ENCODE data around the gene ZNF564. TPM values are rescaled to one million over a fixed set of nuclear protein-coding genes. Genes with fewer than 3 reads are reported as not detected.

ZNF564 gene
- total and polyA plus RNA-seq, 2 of the 8 experiments (the other 6 are each of a cell fraction or from before 2014, with no cell fraction given), result 0.89 to 10.4 TPM

DNA sequence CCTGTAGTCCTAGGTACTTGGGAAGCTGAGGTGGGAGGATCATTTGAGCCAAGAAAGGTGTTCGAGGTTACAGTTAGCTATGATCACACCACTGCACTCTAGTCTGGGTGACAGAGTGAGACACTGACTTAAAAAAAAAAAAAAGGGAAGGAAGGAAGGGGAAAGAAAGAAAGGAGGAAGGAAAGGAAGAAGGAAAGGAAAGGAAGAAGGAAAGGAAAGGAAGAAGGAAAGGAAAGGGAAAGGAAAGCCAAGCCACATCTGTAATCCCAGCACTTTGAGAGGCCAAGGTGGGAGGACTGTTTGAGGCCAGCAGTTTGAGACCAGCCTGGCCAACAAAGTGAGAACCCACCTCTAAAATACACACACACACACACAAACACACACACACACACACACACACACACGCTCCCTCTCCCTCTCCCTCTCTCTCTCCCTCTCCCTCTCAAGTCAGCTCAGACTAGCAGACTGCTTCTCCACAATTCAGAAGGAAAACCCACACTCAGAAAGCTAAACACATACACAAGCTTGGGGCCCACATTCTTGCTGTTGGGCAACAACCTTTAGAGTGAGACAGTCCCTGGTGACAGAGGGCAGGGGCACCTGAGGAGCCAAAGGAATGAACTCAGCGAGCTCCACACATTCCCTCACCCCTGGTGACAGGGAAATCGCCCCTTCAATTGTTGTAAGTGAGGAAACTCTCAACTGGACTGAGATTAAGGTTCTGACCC is 69.3 kb downstream of the ZNF564 start:
- H3K36me3 ChIP-seq (ENCODE audit: control insufficient read depth in 2 of 4, insufficient read depth in 4 of 4, low read length in 3 of 4), result no peaks in the 10 kb centered on the region
- H3K9ac ChIP-seq (replicated peaks in 1 of 4; ENCODE audit: extremely low read depth in 1 of 4, low read depth in 3 of 4, low read length in 3 of 4), result no peak overlapping the region
- H3K27me3 ChIP-seq (replicated peaks in 1 of 4; ENCODE audit: control insufficient read depth in 3 of 4, extremely low read depth in 1 of 4, insufficient read depth in 3 of 4, low read length in 3 of 4), result peaks cover 0 to 3% (median under 1%) of the 10 kb centered on the region in 4 experiments; a peak in 2 of 7 replicates
- no peak overlapping the region for H2BK15ac ChIP-seq (ENCODE audit: low read length)
- H3K79me1 ChIP-seq (ENCODE audit: low read depth, low read length), result peaks cover 3% of the 10 kb centered on the region
- no peaks in the 10 kb centered on the region for H4K20me1 ChIP-seq (replicated peaks in 1 of 2; ENCODE audit: control insufficient read depth in 1 of 2, insufficient read depth in 2 of 2, low read length in 2 of 2)
- no peaks in the 10 kb centered on the region for H3K9me3 ChIP-seq (ENCODE audit: insufficient read depth in 2 of 2, low read depth in 1 of 2, low read length in 1 of 2)
- FAIRE-seq, result no peak
- no peaks in the 10 kb centered on the region for H3K79me2 ChIP-seq (ENCODE audit: control insufficient read depth in 1 of 2, insufficient read depth in 2 of 2, low read length in 2 of 2)
- H2BK12ac ChIP-seq (ENCODE audit: low read depth, low read length), result no peak overlapping the region
- H4K5ac ChIP-seq (ENCODE audit: insufficient read length, low read depth, low read length), result no peak overlapping the region
- H3K4ac ChIP-seq (replicated peaks; ENCODE audit: insufficient read length, low read depth, low read length), result no peak overlapping the region
- no peak overlapping the region for H3K27ac ChIP-seq (ENCODE audit: low read depth, low read length)
- H3K14ac ChIP-seq (ENCODE audit: insufficient read length), result no peak overlapping the region
- H3K4me1 ChIP-seq (replicated peaks in 1 of 4; ENCODE audit: control insufficient read depth in 3 of 4, insufficient read depth in 4 of 4, low read length in 3 of 4), result 0 out of 7 replicates have a peak, but pooled peaks cover 0 to 1% (median 0%) of the 10 kb centered on the region in 4 experiments
- no peak overlapping the region for H2AK5ac ChIP-seq (ENCODE audit: low read depth, low read length)
- H2BK20ac ChIP-seq (ENCODE audit: low read length), result no peak overlapping the region
- no peak overlapping the region for H2BK5ac ChIP-seq (ENCODE audit: low read depth, low read length)
- H4K91ac ChIP-seq (replicated peaks; ENCODE audit: insufficient read length, low read length), result no peak overlapping the region
- H3K23me2 ChIP-seq (ENCODE audit: low read depth, low read length), result peaks cover 7% of the 10 kb centered on the region
- TF ChIP-seq CBX8 (IDR thresholded peaks at IDR 0.05; ENCODE audit: borderline replicate concordance, low read depth, low read length) (no peak), HDAC6 (IDR thresholded peaks at IDR 0.05; ENCODE audit: low read depth, low read length) (no peak), TAF1 (IDR thresholded peaks at IDR 0.05; ENCODE audit: low read depth, low read length) (no peak), TEAD4 (IDR thresholded peaks at IDR 0.05; ENCODE audit: low read depth, low read length) (no peak), CTBP2 (IDR thresholded peaks at IDR 0.05; ENCODE audit: borderline replicate concordance, insufficient read depth, insufficient read length, low read length) (no peak), RFX5 (IDR thresholded peaks at IDR 0.05; ENCODE audit: borderline replicate concordance, low read depth, low read length) (no peak)
- no peak overlapping the region for H4K8ac ChIP-seq (ENCODE audit: extremely low read depth, insufficient read depth, low read length)
- no peak overlapping the region for H3K56ac ChIP-seq (replicated peaks; ENCODE audit: insufficient read length, low read depth, low read length)
- H2AFZ ChIP-seq (ENCODE audit: low read length), result no peak overlapping the region
- DNase-seq (ENCODE audit: low read depth in 1 of 2, low spot score in 2 of 2), result no peak
- ChIA-PET POLR2A (ENCODE audit: partially characterized antibody) (interaction anchor here (1.0 to 2.8 kb wide), 4 partner anchors 13 to 188 kb away, joined by 3 to 9 read pairs (median 4); partner anchors contain the start of gene ZNF44), CTCF (ENCODE audit: partially characterized antibody) (interaction anchor here (0.6 to 1.9 kb wide), 2 partner anchors 13 to 641 kb away, joined by 5 read pairs; no protein-coding TSS in a partner anchor)
- no peak overlapping the region for H3K4me3 ChIP-seq (ENCODE audit: extremely low read depth in 1 of 4, insufficient read depth in 2 of 4, low read depth in 3 of 4, low read length in 4 of 4)
- WGBS, 2 experiments (ENCODE audit: extremely low coverage in 1 of 2, insufficient coverage in 1 of 2, insufficient read length in 1 of 2, insufficient replicate concordance in 2 of 2, low coverage in 1 of 2, low lambda C conversion rate in 2 of 2, missing lambda C conversion rate in 1 of 2), result 81% methylated on average over 3 of the region's 4 CpGs; no CpG with 5 or more reads in 1 of the 2 experiments
- no peak overlapping the region for H3K4me2 ChIP-seq (ENCODE audit: insufficient read depth in 1 of 2, low read depth in 2 of 2, low read length in 2 of 2)
- no peak overlapping the region for H3K23ac ChIP-seq (ENCODE audit: insufficient read length)
- no peak overlapping the region for H3K18ac ChIP-seq (ENCODE audit: extremely low read depth, low read length)
- H2BK120ac ChIP-seq (replicated peaks; ENCODE audit: low read depth, low read length), result no peak overlapping the region
